HG02678 (cell line): Measurements from ENCODE around the gene LRRN4.
A peak's percentile ranks its signal among the peaks of the same experiment; 100 is the strongest.
"Not testable (repeated sequence)": the region's sequence is repeated elsewhere in the genome, so short reads cannot be mapped to it uniquely, and the experiment has no call there.

ENCODE experiments used
- ATAC-seq: cut with Tn5 transposase; IDR thresholded peaks from one replicate; pipeline ENCODE4 v1.9.1; 2021; ENCODE audit warnings: mild to moderate bottlenecking, moderate library complexity; ENCODE audit not compliant: unreplicated experiment

LRRN4 gene

GRCh38 chr20:6034134-6034969, 19.5 kb downstream of the LRRN4 start:
- no peak for ATAC-seq

DNA sequence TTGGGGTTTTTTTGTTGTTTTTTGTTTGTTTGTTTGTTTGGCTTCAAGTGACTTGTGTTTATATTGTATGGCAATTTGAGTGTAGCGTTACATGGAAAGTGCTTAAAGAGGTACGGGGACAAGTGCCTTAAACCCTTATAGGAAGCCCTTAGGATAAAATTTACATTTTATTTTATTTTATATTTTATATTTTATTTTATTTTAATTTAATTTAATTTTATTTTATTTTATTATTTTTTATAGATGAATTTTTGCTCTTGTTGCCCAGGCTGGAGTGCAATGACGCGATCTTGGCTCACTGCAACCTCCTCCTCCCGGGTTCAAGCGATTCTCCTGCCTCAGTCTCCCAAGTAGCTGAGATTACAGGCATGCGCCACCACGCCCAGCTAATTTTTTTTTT, 21.0 kb downstream of the LRRN4 start:
- ATAC-seq: not testable (repeated sequence)

- no peak for ATAC-seq
These were observed 23.3 kb downstream of the LRRN4 start for GRCh38 chr20:6030453-6031080.

DNA sequence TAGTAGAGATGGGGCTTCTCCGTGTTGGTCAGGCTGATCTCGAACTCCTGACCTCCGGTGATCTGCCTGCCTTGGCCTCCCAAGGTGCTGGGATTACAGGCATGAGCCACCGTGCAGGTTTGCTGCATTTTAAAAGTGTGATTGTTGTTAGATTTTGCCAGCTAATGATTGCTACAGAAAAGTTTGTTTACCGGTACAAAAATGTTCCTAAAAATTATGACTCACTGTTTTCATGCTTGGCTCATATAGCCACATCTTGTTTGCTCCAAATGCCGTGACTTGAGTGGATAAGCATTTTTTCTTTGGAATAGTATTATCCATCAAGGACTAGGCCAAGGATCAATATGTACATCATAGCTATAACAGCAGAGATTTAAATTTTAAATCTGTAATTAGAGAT, 24.3 kb downstream of the LRRN4 start:
- no peak for ATAC-seq

DNA sequence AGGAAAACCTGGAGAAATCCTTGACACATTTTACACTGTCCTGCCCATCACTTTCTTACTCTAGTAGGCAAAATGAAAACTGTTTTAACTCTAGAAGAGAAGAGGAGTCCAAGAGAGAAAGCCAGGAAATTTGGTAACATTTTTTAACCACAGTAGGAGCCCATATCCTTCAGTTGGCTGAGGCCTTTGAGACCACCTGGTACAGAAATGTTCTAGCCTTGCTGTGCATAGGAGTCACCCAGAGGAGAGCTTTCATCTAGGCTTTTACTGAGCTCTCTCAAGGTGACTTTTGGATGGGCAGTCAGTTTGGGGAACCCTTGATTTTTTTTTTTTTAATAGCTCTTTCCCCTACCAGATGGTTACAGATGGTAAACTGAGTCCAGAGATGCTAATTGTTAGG, 25.0 kb downstream of the LRRN4 start:
- no peak for ATAC-seq

DNA sequence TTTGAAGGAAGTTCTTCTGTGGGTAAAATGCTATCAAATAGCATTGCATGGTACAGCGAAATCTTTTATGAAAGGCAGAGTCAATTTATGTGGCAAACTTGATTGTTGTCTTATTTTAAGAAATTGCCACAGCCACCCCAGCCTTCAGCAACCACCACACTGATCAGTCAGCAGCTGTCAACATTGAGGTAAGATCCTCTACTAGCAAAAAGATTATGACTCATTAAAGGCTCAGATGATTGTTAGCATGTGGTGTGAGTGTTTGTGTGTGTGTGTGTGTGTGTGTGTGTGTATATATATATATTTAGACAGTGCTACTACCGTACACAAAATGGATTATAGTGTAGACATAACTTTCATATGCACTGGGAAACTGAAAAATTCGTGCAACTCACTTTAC, 27.8 kb downstream of the LRRN4 start:
- no peak for ATAC-seq

DNA sequence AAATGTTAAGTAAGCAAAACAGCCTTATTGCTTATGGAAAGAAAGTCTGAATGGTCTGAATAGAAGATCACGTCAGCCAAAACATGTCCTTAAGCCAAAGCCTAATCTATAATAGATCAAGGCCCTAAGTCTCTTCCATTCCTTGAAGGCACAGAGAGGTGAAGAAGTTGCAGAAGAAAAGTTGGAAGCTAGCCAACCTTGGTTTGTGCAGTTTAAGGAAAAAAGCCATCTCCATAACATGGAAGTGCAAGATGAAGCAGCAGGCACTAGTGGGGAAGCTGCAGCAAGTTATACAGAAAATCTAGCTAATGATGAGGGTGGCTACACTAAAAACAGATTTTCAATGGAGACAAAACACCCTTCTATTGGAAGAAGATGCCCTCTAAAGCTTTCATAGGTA, 29.1 kb downstream of the LRRN4 start:
- ATAC-seq: no peak

- ATAC-seq: no peak
These were observed 36.0 kb downstream of the LRRN4 start for GRCh38 chr20:6017880-6018279.

DNA sequence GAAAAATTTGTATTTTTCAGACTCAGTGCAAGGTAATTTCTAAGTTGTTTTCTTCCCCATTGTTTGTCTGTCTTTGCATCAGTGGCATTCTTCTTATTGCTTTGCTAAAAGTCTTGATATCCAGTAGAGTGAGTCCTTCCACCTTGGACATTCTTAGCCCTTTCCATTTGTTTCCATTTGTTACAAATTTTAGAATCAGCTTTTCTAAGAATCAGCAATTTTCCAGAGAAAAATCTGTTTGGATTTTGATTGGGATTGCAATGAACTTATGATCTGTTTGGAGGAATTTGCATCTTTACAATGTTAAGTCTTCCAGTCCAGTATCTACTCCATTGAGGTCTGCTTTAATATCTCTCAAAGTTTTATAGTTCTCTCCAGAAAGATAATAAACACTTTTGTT, 36.4 kb downstream of the LRRN4 start:
- ATAC-seq: no peak

GRCh38 chr20:6014957-6015356, 38.9 kb downstream of the LRRN4 start:
- ATAC-seq: no peak

DNA sequence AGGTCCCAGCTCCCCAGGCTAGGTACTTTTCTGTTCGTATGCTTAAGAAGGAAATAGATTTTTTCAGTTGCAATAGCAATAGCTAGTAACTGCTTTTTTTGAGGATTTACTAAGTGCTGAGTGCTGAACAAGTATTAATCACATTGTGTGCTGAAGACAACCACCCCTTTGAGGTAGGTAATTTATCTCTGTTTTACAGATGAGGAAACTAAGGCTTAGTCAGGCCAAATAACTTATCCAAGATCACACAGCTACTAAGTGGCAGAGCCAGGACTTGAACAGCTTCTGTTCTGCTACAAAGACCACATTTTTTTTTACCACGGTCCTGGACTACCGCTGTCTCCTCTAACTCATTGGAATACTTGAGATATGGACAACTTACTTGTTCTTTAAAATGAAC, 39.8 kb downstream of the LRRN4 start:
- no peak for ATAC-seq

GRCh38 chr20:6012179-6012578, 41.7 kb downstream of the LRRN4 start:
- ATAC-seq: no peak

DNA sequence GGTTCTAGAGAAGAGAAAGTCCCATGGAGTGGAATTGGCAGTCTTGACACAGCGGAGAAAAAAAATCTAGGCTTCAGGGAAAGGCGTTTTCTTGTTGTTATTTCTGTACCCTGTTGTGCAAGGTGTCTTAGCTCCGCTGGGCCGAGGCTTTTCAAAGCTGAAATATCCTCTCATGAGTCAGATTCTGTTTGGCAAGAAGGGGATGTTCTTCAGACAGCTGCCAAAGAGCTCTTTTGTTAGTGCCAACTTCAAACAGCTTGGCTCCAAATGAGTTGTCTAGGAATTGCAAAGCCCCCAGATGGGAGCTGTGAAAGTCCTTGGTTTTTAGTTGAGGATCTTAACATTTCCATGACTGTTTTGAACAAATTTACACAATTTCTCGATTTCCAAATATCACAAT, 45.6 kb downstream of the LRRN4 start:
- ATAC-seq: no peak

- no peak for ATAC-seq
These were observed 46.2 kb downstream of the LRRN4 start for GRCh38 chr20:6007529-6008103.

GRCh38 chr20:6007094-6007528, 46.7 kb downstream of the LRRN4 start:
- ATAC-seq: no peak

DNA sequence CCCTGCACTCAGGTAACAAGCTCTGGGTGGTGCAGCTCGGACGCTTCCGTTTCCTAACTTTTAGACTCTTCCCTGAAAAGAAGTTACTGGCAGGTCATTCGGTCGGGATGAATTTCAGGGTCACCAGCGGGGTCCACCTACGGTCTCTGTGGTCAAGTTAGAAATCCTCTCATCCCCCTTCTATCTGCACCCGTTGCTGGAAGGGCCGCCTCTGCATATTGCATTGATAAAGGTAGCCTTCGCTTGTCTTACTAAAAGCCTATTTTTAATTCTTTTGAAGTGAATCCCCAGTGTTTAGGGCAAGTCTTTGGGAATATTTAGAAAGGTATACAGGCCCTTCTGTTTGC, 47.3 kb downstream of the LRRN4 start:
- no peak for ATAC-seq

DNA sequence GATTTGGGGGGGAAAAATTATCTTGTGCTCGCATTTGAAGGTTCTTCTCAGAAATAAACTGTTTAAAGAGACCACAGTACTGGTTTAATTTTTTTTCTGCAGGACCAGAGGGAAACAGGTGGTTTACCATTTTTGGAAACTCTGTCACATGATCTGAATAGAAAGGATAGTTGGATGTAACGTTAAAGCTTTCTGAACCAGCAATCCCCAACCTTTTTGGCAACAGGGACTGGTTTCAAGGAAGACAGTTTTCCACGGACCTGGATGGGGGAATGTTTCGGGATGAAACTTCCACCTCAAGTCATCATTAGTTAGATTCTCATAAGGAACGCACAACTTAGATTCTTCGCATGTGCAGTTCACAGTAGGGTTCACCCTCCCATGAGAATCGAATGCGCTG, 53.0 kb downstream of the LRRN4 start:
- no peak for ATAC-seq

GRCh38 chr20:5999783-6000182, 54.1 kb downstream of the LRRN4 start:
- ATAC-seq: no peak

DNA sequence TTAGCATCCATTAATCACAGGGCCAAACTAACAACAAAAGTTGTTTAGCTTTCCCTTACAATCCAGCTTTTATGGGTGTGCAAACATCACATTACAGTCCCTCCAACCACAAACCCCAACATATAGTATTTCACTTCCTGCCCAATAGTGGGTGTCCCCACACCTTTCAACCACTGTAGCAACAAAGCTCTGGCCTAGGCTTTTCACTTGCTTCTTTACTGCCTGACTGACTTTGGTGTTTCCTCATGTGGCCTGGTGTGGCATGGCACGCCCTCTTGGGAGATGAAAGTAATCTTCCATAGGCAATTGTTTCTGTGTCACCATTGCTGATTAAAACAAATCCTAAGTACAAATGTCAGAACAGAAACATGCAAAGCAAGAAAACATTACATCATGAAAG, 57.1 kb downstream of the LRRN4 start:
- peak; percentile 98 for ATAC-seq

DNA sequence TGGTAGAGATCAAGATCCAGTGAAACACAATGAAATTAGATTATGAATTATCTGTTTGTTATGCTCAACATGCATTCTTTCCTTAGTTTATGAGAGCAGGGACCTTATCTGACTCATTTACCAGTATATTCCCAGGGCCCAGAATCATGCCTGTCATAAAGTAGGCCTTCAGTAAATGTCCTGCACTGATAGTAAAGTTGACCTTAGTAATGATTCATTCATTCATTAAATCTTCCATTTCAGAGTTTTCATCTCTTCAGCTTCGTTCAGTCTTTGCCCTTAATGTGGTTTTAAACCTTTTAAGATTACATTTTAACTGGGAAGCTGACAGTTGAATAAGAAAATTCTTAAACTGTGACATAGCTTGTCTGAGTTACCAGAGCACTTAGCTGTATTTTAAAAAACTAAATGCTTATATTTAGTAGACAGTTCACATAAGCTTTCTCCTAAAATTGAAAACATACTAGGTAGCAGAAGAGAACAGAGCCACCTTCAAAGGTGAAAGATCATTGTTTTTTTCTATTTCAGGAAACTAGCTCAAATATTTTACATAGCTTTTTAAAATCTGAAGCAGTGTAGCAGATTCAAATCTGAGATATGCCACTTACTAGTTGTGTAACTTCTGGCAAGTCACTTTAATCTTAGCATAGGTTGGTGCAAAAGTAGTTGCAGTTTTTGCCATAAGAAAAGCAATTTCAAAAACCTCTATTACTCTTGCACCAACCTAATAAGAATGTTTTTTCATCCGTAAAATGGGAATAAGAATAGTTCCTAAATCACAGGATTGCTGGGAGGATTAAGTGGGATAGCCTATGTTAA, 62.0 kb downstream of the LRRN4 start:
- no peak for ATAC-seq

DNA sequence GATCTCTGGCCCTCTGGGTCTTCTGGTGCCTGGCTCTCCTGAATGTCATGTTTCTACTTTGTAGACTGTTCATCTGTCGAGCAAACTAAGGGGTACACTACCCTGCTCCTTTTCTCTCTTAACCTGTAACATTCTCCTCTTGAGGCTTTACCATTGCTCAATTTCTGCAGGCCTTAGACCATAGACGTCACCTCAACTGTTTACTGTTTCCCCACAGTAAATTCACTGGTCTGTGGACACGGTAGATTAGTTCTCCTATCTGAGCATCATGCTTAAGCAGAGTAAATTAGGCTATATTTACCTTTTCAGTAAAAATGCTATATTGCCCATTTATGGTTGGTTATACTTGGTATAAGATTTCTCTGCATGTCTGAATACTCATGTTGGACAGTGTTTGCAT, 62.9 kb downstream of the LRRN4 start:
- no peak for ATAC-seq
